NCI-H748 treated with DMSO at 0.1 percent for 48 hours (cell line): Measurements from ENCODE around the gene POLR1A.

ENCODE experiments used
- DNase-seq: peaks from one replicate; lab custom pipeline; 2025; lab: John Stamatoyannopoulos, UW

POLR1A gene

DNA sequence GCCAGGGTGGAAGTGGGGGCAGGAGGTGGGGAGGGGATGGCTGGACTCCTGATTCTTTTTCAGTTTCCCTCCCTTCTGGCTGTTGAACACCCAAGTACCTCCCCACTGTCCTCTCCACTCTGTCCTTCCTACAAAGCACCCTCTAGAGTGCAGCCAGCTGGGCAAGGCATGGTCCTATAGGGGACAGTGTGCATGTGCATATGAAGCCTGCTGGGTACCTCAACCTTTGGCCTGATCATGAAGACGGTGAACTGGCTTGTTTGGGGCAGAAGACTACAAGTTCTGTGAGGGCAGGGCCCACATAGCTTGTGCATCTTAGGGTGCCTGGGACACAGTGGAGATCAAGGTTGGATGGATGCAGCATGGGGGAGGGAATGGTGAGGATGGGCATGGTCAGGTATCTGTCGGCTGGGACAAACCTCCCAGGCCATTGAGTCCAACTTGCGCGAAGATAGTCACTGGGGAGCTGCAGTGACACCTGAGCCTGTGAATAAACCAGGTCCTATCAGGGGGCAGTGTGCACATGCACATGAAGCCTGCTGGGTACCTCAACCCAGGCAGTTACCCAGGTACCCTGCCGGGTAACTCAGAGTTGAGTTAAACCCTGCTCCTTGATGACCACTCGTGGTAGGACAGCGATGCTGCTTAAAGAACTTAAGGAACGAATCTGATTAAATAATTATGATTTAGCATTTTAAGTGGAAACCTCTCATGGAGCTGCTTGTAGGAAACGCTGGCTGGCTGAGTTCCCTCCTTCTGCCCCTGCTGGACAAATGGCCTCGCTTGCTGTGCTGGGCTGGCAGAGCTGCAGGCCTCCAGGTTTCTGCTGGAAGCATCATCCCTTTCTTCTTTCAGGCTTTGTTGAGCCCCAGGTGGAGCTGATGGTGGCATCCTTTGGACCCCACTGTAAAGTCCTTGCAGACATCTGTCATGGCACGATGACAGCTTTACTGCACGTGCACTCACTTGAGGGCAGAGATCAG lies 84.0 kb downstream of the POLR1A start:
- DNase-seq: no peak

DNA sequence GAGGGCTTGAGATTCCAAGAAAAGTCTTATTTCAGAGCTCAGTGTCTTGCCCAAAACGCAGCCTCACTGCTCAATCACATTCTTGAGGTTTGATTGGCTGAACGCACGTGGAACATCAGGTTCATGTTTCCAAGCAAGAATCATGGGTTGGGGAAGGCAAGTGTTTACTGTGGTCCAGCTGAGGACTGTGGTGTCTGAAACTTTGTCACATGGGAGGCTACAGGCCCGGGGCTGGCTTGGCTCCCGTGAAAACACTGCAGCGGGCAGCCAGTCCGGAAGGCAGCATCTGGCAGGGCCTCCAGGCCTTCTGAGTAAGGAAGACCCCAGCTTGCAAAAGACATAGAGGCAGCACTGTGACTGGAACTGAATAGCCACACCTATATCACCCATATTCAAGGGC lies 84.7 kb downstream of the POLR1A start:
- DNase-seq: no peak

DNA sequence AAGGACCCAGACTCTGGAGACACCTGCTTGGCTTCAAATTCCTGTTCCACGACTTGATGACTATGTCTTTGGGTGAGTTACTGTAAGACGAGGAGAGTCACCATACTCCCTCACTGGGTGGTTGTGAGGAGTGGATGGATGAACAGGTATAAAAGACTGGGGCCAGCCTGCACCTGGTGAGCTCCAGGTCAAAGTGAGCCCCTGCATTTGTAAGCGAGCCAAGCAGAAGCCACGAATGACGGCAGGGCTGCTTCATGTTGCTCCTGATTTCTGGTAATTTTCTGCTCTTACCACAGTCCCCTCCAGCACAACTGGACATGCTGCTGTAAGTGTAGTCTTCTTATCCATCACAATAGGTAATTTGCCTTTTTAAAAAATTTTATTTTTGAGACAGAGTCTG lies 86.6 kb downstream of the POLR1A start:
- DNase-seq: no peak

DNA sequence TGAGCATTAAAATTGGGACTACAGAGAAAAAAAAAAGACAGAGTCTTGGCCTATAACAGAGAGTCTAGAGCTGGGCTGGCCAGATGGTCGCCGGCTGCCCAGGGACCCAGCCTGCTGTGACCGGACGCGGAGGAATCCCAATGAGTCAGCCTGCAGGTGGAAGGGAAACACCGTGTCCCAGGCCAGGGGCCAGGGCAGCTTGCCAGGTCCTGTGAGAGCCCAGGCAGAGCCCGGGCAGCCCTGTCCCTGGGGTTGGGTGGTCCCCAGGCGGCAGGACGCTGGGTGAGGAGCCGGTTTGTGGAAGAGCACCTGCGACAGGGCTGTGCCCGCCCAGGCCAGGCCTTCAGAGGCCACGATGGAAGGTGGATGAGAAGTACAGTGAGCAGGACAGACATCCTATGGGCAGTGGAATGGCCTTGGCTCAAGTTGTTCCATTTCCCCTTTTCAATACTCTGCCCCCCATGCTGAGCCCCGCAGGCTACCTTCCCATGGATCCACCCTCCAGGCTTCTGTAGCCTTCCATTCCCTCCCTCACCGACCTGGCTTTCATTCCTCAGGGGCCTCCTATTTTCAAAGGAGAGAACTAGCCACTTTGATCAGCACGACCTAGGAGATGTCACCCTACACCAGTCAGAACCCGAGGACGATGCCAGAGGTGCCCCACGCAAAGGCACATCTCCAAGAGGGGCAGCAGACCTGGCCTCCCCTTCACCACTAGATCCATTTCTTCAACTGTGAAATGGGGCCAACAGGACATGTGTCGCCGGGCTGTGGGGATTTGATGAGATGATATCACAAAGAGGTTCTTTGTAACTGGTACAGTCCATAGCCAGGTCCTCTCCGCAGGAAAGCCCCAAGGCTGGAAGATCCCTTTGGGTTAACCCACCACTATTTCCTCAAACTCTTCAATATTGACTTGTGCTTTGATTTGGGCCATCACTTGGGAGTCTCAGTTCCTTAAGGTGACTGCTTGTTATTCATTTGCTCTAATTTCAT lies 87.5 kb downstream of the POLR1A start:
- DNase-seq: no peak

DNA sequence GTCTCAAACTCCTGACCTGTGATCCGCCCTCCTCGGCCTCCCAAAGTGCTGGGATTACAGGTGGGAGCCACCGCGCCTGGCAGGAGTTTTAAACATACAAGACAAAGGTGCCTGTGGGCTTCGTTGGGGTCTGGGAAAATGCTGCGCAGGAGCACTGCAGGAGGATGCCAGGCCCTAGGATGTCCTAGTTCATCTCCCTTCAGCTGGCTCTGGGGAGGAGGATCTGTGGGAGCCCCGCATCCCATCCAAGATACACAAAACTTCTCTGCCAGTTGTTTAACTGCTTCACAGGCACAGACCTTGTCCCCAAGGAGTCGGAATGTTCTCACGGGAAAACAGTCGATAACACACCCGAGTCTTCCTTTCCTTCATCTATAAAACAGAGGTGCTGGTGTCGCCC lies 89.1 kb downstream of the POLR1A start:
- DNase-seq: no peak

DNA sequence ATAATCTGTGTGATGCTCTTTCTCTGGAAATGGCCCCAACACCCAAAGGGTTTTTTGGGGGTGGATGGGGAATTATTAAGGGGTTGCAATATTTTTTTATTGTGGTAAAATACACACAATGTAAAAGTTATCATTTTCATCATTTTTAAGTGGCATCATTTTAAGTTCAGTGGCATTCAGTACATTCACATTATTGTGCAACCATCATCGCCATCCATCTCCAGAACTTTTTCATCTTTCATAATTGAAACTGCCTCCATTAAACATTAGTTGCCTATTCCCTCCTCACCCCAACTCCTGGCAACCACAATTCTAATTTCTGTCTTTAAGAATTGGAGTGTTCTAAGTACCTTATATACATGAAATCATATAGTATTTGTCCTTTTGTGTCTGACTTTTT lies 90.0 kb downstream of the POLR1A start:
- DNase-seq: no peak

DNA sequence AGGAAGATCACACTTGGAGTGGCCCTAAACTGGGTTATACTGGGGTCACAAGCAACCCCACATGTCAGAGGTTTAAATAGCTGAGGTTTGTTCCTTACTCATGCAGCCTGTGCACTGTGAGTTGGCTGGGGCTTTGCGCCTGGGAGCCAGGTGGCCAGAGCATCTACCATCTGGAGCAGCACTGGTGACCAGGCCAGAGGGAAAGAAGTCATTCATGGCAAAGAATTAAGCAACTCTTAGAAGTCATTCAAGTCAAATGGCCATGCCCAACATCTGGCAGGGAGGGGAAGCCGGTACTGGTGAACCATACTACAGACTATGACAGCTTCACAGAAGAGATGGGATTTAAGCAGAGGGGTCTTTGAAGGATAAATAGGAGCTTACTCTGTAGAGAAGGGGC lies 90.7 kb downstream of the POLR1A start:
- no peak for DNase-seq

DNA sequence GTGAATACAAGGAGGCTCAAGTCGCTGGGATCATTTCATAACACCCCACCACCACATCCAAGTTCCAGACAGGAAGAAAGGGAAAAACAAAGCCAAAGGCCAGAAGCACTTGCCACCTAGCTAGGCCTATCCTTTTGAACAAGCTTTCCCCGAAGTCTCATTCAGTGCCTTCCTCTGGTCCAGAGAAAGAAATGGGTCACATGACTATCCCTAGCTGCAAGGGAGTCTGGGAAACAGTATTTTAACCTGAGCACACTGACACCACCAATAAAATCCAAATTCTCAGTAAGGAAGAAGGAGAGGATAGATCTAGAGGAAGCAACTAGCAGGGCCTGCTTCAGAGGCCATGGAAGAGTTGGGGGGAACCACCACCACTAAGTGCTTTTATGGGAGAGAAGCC lies 91.2 kb downstream of the POLR1A start:
- DNase-seq: no peak

DNA sequence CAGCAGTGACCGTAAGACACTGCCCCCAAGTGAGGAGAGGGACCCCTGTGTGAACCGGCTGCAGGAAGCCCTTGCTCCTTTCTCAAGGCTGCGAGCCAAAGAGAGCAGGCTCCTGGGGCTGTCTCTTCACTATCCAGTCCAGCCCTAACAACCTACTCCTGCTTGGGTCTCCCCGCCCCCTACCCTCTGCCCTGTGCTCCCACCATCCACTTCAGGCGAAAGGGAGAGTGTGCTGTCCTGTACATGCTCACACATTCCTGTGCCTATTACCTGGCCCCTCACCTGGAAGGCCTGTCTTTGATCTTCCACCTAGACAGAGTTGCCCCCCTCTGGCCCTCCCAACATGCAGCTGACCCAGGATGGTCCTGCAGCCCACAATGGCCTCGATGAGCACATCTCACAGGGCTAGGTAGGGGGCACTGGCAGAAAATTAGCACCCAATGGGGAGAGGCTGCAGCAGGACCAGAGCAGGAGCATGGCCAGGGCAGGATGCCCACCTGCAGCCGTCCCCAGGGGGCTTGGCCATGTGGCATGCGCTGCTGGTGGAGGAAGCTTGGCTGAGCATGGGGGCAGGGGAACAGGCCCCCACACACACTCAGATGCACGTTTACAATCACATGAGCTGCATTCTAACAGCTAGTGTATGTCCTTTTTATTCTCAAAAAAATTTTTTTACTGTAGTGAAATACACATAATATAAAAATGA lies 93.5 kb downstream of the POLR1A start:
- DNase-seq: no peak

DNA sequence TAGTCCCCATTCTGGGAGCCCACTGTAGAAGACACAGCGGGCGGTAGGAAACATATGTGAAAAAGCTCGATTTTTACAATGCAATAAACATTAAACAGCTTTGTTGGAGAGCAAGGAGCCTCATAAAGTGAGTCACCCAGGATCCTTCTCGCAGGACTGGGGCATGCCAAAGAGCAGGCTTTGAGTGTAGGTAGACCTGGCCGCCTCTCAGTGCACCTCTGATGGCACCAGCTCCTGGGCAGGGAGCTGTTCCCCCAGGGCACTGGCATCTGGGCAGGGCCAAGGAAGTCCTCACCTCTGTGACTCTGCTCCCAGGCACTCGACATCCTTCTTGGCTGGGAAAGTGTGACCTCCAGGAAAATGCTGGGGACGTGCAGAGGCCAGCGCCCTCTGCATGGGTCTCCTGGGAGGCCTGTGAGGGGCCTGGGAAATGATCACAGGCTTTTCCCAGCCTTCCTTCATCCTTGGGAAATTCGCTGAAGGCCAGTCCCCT lies 94.2 kb downstream of the POLR1A start:
- DNase-seq: no peak

DNA sequence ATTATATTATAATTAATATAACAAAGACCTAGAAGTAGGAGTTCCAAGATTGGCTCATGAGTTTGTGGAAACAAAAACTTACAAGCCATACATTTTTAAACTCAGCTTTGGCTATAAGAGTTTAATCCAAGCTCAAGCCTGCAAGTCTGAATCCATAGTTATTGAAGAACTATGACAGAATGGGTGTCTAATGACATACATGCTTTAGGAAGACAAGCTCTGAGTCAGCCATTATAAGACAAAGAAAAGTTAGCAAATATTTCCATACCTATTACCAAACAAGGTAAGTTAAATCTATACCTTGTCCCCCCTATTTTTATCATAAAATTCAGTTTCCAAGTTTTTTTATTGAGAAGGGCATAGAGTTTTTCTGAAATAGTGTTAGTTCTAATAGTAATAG lies 95.6 kb downstream of the POLR1A start:
- DNase-seq: no peak

DNA sequence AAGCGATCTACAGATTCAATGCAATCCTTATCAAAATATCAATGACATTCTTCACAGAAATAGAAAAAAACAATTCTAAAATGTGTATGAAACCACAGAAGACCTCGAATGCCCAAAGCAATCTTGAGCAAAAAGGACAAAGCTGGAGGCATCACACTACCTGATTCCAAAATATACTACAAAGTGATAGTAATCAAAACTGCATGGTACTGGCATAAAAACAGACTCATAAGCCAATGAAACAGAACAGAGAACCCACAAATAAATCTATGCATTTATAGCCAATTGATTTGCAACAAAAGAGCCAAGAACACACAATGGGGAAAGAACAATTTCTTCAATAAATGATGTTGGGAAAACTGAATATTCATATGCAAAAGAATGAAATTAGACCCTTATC lies 99.2 kb downstream of the POLR1A start:
- DNase-seq: no peak

DNA sequence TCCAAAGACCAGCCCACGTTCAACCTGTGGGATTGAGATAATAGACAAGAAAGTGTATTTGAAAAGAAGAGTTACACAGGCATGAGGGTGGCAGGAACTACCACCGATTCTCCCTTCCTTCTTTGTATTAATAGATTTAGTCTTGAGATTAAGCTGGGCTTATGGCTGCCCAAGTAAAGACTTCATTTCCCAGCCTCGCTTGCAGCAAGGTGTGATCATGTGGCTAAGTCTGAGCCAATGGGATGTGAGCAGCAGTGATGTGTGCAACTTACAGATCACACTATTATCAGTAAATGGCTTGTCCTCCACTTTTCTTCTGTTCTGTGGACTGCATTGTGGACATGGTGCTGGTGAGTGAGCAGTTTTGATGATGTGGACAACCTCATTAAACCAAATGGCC lies 101.7 kb downstream of the POLR1A start:
- no peak for DNase-seq

DNA sequence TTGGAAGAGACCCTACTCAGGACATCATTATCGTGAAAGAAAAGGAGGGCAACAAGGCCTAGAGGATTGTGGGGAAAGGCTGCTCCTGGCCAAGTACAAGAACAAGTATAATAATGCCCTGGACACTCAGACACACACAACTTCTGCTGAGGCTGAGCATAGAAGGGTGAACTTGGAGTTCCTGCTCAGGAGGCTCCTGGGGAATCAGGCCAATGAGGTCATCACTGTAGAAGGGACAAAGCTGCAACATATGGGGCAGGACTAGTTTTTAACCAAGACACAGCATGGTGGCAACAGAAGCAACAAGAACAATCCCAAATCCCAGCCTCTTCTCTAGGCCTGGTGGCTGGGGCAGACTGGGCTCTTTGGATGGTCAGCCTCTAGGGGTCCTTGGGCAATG lies 102.6 kb downstream of the POLR1A start:
- no peak for DNase-seq

DNA sequence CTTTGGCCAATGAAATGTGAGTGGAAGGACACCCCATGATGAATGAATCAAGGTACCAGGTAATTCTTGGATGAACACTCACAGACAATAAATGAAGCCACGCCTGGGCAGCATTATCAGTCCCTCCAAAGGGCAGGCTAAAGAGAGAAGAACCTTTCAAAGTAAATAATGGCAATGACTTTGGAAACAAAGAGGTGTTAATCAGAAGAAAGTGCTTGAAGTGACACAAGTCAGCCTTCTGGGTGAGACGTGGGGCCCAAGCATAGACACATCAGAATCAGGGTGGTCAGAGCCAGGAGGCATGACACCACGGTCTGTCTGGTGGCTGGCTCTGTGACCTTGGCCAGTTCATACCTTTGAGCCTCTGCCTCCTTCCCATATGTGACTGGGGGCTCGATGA lies 103.3 kb downstream of the POLR1A start:
- DNase-seq: no peak

DNA sequence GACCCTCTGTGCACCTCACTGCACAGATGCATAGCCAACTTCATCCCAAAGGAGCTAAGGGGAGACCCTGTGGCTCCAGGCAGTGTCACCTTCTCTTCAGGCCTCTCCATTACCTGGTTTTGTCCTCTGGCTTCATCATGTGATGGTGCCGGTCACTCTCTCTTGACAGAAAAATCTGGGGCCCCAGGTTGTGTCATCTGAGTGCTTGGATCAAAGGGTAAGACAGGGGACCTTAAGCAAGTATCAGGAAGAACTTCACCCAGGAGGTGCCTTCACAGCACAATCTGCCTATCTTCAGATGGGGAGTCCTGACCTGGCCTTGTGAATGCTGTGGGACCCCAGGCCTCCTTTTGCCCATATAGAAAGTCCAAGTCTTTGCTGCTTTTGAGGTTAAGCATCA lies 104.4 kb downstream of the POLR1A start:
- no peak for DNase-seq

DNA sequence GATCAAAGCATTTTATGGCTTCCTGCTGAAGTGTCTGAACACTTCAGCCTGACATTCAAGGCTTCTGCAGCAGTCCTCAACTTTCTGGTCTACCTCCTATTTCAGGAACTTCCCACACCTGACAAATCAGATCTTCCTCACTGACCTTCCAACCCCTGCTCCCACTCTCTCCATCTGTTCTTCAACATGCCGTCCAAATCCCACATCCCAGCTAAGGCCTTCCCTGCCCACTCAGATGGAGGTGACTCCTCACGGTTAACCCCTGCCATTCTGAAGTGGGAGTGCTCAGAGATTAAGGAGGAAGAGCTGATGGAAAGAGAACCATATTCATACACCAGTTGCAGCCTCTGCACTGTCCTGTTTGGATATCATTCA lies 104.8 kb downstream of the POLR1A start:
- no peak for DNase-seq

DNA sequence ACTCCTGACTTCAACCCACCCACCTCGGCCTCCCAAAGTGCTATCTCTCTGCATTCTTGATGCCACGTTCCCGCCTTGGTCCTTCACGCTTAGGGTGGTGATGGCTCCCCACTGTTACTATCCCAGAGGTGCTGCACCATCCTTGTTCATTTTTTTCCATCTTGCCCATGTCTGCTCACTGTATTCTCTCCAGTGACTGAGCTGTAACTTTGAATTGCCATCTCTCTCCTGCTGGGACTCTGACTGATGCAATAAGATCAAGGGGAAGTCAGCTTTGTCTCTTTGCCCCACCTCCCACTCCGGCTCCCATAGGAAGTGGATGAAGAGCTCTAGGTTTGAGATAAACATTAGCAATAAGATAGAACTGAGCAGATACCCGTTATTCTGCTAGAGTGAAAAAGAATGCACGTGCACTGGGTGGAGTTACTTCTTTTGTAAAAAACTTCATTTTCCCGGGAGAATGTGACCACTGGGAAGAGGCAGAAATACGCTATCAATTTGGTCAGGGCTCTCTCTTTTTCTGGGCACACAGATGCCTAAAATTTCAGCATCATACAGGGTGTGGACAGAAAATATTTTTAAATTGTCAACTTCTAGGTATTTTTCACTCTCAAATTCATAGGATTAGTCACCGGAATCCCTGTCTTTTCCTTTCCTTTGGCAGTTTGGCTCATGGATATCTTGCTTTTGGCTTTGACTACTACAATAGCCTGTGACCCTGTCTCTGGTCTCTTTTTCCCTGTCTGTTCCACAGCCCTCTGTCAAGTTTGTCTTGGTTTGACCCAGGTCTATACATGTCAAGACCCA lies 105.4 kb downstream of the POLR1A start:
- no peak for DNase-seq

DNA sequence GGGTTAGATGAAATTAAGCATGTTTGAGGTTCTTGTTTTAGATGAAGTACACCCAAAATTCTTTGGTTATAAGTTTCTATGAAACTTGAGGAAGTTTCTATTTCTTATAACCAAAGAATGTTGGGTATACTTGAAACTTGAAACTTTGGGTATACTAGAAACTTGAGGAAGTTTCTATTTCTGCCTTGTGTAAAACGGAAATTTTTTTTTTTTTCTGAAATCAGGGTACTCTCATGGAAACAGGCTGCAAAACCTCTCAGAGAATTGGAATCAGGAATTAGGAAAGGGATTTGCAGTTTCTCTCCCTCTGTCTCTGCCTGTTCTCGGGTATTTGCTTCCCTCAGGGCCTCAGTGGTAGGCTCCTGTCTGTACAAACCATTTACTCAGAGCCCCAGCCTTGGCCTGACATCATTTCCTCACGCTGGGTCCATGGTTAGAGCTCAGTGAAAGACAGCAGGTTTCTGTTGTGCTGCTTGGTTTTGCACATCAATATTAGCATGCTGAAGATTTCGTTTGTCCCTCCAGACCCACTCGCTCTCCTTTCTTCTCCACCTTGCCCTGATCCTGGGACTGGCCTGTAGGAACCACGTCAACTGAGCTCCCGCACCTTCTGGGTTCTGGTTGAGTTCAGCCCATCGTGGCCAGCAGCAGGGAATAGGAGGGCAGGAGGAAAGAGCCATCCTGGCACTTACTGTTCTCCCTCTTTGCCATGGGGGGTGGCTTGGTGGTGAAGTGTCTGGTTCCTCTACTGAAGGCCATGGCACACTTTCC lies 106.4 kb downstream of the POLR1A start:
- DNase-seq: no peak
